ENCODE results near the gene ARMC6.
"Not testable (repeated sequence)": the region's sequence is repeated elsewhere in the genome, so short reads cannot be mapped to it uniquely, and the experiment has no call there.

ARMC6 gene

GRCh38 chr19:19095691-19096090 is 62.3 kb downstream of the ARMC6 start:
- TF ChIP-seq CTCF (IDR thresholded peaks at IDR 0.05; ENCODE audit: extremely low read depth, missing control alignments) = no peak
- no peak for DNase-seq (ENCODE audit: low spot score)

- TF ChIP-seq CTCF (IDR thresholded peaks at IDR 0.05; ENCODE audit: extremely low read depth, missing control alignments) = no peak
- DNase-seq (ENCODE audit: low spot score) = no peak
Measured at GRCh38 chr19:19096641-19097627, 63.5 kb downstream of the ARMC6 start.

GRCh38 chr19:19098084-19098702 is 64.8 kb downstream of the ARMC6 start:
- DNase-seq (ENCODE audit: low spot score) = no peak

GRCh38 chr19:19098703-19099632 is 65.6 kb downstream of the ARMC6 start:
- no peak for TF ChIP-seq CTCF (IDR thresholded peaks at IDR 0.05; ENCODE audit: extremely low read depth, missing control alignments)
- DNase-seq (ENCODE audit: low spot score) = no peak

More at GRCh38 chr19:19098084-19098702, 64.8 kb downstream of the ARMC6 start:
- TF ChIP-seq CTCF (IDR thresholded peaks at IDR 0.05; ENCODE audit: extremely low read depth, missing control alignments) = no peak

- TF ChIP-seq CTCF (IDR thresholded peaks at IDR 0.05; ENCODE audit: extremely low read depth, missing control alignments) = no peak
- DNase-seq (ENCODE audit: low spot score) = no peak
Measured at GRCh38 chr19:19101540-19101939, 68.1 kb downstream of the ARMC6 start.

- not testable (repeated sequence) for DNase-seq (ENCODE audit: low spot score)
Measured at GRCh38 chr19:19102566-19102965, 69.2 kb downstream of the ARMC6 start.

GRCh38 chr19:19103167-19103566 is 69.8 kb downstream of the ARMC6 start:
- no peak for TF ChIP-seq CTCF (IDR thresholded peaks at IDR 0.05; ENCODE audit: extremely low read depth, missing control alignments)
- DNase-seq (ENCODE audit: low spot score) = no peak
